ENCODE measurements around the gene COPS8. TPM values are rescaled to one million over a fixed set of nuclear protein-coding genes. Genes with fewer than 3 reads are reported as not detected.

The COPS8 gene
- polyA plus RNA-seq (2011; rRNA removed) (94.6 and 139 TPM in 2 replicates), polyA minus RNA-seq (2011; rRNA and poly(A)+ RNA removed) (20.6 and 28.8 TPM in 2 replicates)

DNA sequence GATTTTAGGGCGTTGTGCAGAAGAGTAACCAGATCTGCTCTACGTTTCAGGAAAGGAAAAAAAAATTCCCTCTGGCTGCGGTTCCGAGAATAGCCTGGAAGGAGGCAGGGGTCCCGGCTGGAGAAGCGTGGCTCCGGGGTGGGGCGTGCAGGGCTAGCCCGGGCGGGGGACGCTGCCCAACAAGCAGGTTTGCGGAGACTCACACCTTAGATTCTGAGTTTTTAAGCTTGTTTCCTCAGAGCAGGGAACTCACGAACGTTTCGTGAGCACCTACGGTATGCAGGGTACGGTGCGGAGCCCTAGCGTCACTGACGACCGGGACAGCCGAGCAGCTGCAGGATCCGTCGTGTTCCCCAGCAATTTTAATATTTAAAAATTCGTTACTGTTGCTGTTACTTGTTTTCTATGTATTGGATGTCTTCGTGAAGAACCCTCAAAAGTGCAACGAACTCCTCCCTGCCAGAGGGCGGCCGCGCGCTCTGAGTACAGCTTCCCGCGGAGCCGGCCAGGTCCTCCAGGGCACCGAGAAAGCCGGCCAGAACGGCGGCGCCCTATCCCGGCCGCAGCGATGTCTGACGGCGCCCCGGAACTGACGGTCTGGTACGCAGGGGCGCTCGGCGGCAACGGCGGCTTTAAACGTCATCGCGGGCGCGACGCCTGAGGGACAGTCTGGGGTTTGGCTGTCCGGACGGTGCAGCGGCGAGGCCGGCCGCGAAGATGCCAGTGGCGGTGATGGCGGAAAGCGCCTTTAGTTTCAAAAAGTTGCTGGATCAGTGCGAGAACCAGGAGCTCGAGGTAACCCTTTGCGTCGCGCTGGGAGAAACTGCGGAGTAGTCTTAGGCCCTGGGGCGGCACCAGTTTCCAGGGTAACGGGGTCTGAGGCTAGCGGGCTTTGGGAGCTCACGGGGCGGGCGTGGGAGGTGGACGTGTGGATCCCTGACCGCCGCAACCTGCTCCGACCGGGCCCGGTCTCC lies at the start of gene COPS8:
TSS of gene COPS8 (plus strand) at position 642 of the 974 bp plus-strand sequence. CDS start at position 718, 76 bp downstream.
- TF ChIP-seq, protein P1, sequence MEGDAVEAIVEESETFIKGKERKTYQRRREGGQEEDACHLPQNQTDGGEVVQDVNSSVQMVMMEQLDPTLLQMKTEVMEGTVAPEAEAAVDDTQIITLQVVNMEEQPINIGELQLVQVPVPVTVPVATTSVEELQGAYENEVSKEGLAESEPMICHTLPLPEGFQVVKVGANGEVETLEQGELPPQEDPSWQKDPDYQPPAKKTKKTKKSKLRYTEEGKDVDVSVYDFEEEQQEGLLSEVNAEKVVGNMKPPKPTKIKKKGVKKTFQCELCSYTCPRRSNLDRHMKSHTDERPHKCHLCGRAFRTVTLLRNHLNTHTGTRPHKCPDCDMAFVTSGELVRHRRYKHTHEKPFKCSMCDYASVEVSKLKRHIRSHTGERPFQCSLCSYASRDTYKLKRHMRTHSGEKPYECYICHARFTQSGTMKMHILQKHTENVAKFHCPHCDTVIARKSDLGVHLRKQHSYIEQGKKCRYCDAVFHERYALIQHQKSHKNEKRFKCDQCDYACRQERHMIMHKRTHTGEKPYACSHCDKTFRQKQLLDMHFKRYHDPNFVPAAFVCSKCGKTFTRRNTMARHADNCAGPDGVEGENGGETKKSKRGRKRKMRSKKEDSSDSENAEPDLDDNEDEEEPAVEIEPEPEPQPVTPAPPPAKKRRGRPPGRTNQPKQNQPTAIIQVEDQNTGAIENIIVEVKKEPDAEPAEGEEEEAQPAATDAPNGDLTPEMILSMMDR (IDR thresholded peaks at IDR 0.05; ENCODE audit: low read depth, low read length), result peak; percentile 33
- Histone ChIP-seq H3K9me3 (ENCODE audit: control insufficient read depth, insufficient read depth, low read length) (0 out of 2 replicates have a peak, but pooled peaks cover 2% of the 10 kb centered on the region), H3K27me3 (ENCODE audit: control insufficient read depth, insufficient read depth, low read length) (no peaks in the 10 kb centered on the region), H3K27ac (ENCODE audit: low read depth, low read length) (peak within 1 kb of the TSS; percentile 83), H3K4me3 (ENCODE audit: low read depth, low read length) (peak within 1 kb of the TSS; percentile 87)
- CTCF ChIA-PET, result interaction anchor here (0.5 to 2.8 kb wide), 14 partner anchors 11 to 968 kb away, joined by 3 to 31 read pairs (median 4); no protein-coding TSS in a partner anchor
- POLR2A ChIA-PET, result interaction anchor here (0.6 to 1.4 kb wide), 7 partner anchors 11 to 487 kb away, joined by 3 to 7 read pairs (median 4); partner anchors contain the start of gene COL6A3
- DNase-seq (ENCODE audit: low read depth, low spot score), result peak; percentile 74

DNA sequence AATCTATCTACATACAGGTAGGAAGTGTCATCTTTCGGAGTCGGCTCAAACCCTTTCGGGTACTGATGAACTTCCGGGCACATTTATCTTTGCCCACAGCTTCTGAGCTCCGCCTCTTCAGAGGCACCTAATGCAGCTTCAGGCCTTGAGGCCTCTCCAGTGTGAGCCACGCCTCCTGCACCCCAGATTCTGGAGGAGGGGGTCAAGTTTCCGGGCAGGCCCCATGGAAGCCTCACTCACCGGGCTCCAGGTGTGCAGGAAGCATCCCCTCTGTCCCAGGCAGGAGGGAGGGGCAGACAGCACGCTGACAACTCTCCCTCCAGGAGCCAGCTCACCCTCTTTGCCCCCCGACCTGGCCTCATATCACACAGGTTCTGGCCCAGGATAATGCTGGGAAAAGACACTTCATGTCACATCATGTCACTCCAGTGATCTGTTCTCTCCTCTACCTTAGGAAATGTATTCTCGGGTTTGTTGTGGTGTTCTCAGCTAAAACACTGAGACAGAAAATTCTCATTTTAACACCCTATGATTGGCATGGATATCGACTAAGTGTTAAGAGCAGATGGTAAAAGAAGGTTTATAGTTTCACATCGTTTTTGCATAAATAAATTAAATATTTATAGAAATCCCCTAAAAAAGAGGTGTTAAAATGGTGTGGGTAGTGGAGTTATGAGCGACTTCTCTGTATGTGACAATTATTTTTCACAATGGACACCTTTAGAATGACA lies 46.2 kb upstream of the COPS8 start:
- H3K9me3 ChIP-seq (ENCODE audit: control insufficient read depth, insufficient read depth, low read length), result no peaks in the 10 kb centered on the region
- H3K27me3 ChIP-seq (ENCODE audit: control insufficient read depth, insufficient read depth, low read length), result peaks cover 10% of the 10 kb centered on the region
- no peak overlapping the region for H3K4me3 ChIP-seq (ENCODE audit: low read depth, low read length)
- ChIA-PET CTCF (no interaction called here), POLR2A (no interaction called here)
- no peak overlapping the region for H3K27ac ChIP-seq (ENCODE audit: low read depth, low read length)
- DNase-seq (ENCODE audit: low read depth, low spot score), result no peak
- TF ChIP-seq, protein P1 (IDR thresholded peaks at IDR 0.05; ENCODE audit: low read depth, low read length), result no peak

DNA sequence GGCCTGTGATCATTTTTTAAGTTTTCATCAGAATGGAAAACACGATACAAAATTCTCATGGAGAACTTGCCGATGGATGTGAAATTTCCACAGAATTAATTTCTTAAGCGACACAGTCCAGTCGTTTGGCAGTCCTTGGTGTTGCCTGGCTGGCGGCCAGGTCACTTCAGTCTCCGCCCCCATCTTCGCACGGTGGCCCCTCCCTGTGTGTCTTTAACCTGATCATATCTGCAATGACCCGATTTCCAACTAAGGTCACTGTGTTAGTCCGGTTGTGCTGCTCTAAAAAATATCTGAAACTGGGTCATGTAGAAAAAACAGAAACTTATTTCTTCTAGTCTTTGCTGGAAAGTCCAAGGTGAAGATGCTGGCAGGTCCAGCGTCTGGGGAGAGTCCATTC lies 44.5 kb upstream of the COPS8 start:
- CTCF ChIA-PET, result no interaction called here
- no peaks in the 10 kb centered on the region for H3K9me3 ChIP-seq (ENCODE audit: control insufficient read depth, insufficient read depth, low read length)
- TF ChIP-seq, protein P1 (IDR thresholded peaks at IDR 0.05; ENCODE audit: low read depth, low read length), result no peak
- peaks cover 10% of the 10 kb centered on the region for H3K27me3 ChIP-seq (ENCODE audit: control insufficient read depth, insufficient read depth, low read length)
- no peak overlapping the region for H3K27ac ChIP-seq (ENCODE audit: low read depth, low read length)
- POLR2A ChIA-PET, result no interaction called here
- no peak overlapping the region for H3K4me3 ChIP-seq (ENCODE audit: low read depth, low read length)
- no peak for DNase-seq (ENCODE audit: low read depth, low spot score)

DNA sequence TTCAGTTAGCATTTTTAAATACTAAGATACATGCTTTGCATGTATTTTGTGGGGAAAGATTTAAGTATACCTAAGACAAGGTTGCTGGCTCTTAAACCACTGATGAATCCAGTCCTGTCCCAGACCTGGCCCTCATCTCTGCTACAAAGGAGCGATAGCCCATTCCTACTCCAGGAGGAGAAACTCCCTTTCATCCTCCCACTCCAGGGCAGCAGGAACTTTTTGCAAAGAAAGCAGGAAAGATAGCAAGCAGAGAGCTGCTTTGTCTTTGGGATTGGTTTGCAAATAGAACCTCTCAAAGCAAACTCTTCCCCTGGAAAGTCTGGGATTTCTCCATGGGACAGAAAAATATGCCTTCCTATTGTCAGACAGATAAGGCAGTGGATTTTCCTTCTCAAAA lies 43.6 kb upstream of the COPS8 start:
- no peaks in the 10 kb centered on the region for H3K9me3 ChIP-seq (ENCODE audit: control insufficient read depth, insufficient read depth, low read length)
- H3K27ac ChIP-seq (ENCODE audit: low read depth, low read length), result no peak overlapping the region
- DNase-seq (ENCODE audit: low read depth, low spot score), result no peak
- no peak overlapping the region for H3K4me3 ChIP-seq (ENCODE audit: low read depth, low read length)
- peaks cover 10% of the 10 kb centered on the region for H3K27me3 ChIP-seq (ENCODE audit: control insufficient read depth, insufficient read depth, low read length)
- POLR2A ChIA-PET, result no interaction called here
- CTCF ChIA-PET, result no interaction called here
- TF ChIP-seq, protein P1 (IDR thresholded peaks at IDR 0.05; ENCODE audit: low read depth, low read length), result no peak
